IMR-90 (cell line): Measurements from ENCODE around the gene LLGL1. TPM values are rescaled to one million over a fixed set of nuclear protein-coding genes. Genes with fewer than 3 reads are reported as not detected.
A peak's percentile ranks its signal among the peaks of the same experiment; 100 is the strongest.

Experiments
- ATAC-seq: fragments of 200-7000 bp; cut with Tn5 transposase; 2 replicates; pipeline ENCODE4 v1.9.1; 2020; ENCODE audit warnings: low read depth, mild to moderate bottlenecking, moderate library complexity
- BruUV-seq: library from RNA; stranded (reverse); fragments of 400-500 nt; replicated peaks from 2 replicates; lab custom pipeline; 2021; lab: Mats Ljungman, UMichigan
- CTCF ChIA-PET: fragments of 300-600 bp; formaldehyde crosslinking; extraction: SDS; loops from one replicate; lab custom pipeline; 2021; ENCODE audit warnings: antibody characterized with exemption; lab: Yijun Ruan, JAX
- POLR2A ChIA-PET: fragments of 300-600 bp; sonication (Branson Sonifier 250); formaldehyde crosslinking; loops from one replicate; lab custom pipeline; 2022; ENCODE audit warnings: antibody characterized with exemption; ENCODE audit not compliant: unreplicated experiment; lab: Charles Lee
- DNase-seq: peaks from one replicate; pipeline ENCODE4 v3.0.0; 2013
- H2AFZ ChIP-seq: replicated peaks from 2 replicates; pipeline ENCODE3; 2013; ENCODE audit warnings: low read length, mild to moderate bottlenecking; ENCODE audit not compliant: poor library complexity
- H2AK5ac ChIP-seq: 2 replicates; pipeline ENCODE4 v1.6.1; 2013; ENCODE audit warnings: low read depth, low read length, inconsistent platforms
- H2AK9ac ChIP-seq: replicated peaks from 2 replicates; pipeline ENCODE3; 2013; ENCODE audit warnings: mild to moderate bottlenecking, low read depth, low read length, moderate library complexity; ENCODE audit not compliant: poor library complexity
- H2BK120ac ChIP-seq: 2 replicates; pipeline ENCODE4 v1.6.1; 2013; ENCODE audit warnings: low read depth, low read length, inconsistent platforms
- H2BK15ac ChIP-seq: 3 replicates; pipeline ENCODE4 v1.6.1; 2013; ENCODE audit warnings: low read depth, low read length, inconsistent platforms
- H2BK20ac ChIP-seq: 2 replicates; pipeline ENCODE4 v1.6.1; 2013; ENCODE audit warnings: low read depth, mild to moderate bottlenecking, inconsistent platforms, low read length, moderate library complexity
- H2BK5ac ChIP-seq: 2 replicates; pipeline ENCODE4 v1.6.1; 2013; ENCODE audit warnings: mild to moderate bottlenecking, low read depth, low read length, inconsistent platforms; ENCODE audit not compliant: poor library complexity, severe bottlenecking
- H3K14ac ChIP-seq: replicated peaks from 2 replicates; pipeline ENCODE4 v1.6.1; 2013; ENCODE audit warnings: low read depth, low read length, inconsistent platforms
- H3K18ac ChIP-seq: 2 replicates; pipeline ENCODE4 v1.6.1; 2013; ENCODE audit warnings: low read depth, low read length, control low read depth
- H3K23ac ChIP-seq: 2 replicates; pipeline ENCODE4 v1.6.1; 2013; ENCODE audit warnings: low read depth, low read length, inconsistent platforms
- H3K27ac ChIP-seq: 2 replicates; pipeline ENCODE4 v1.5.1; 2013; ENCODE audit warnings: mild to moderate bottlenecking, control low read depth, low read length; ENCODE audit not compliant: insufficient read depth
- H3K27me3 ChIP-seq: 2 replicates; pipeline ENCODE4 v1.6.1; 2013; ENCODE audit warnings: low read length; ENCODE audit not compliant: control insufficient read depth, insufficient read depth
- H3K36me3 ChIP-seq: 2 replicates; pipeline ENCODE4 v1.6.1; 2013; ENCODE audit warnings: low read length, mixed read lengths; ENCODE audit not compliant: control insufficient read depth, insufficient read depth
- H3K4ac ChIP-seq: 2 replicates; pipeline ENCODE4 v1.6.1; 2013; ENCODE audit warnings: low read depth, low read length, inconsistent platforms
- H3K4me1 ChIP-seq: 2 replicates; pipeline ENCODE4 v1.6.1; 2013; ENCODE audit warnings: low read length, mixed read lengths; ENCODE audit not compliant: control insufficient read depth, insufficient read depth
- H3K4me2 ChIP-seq: 2 replicates; pipeline ENCODE4 v1.6.1; 2013; ENCODE audit warnings: low read depth, mild to moderate bottlenecking, control low read depth, low read length, moderate library complexity
- H3K4me3 ChIP-seq: 2 replicates; pipeline ENCODE4 v1.5.1; 2013; ENCODE audit warnings: low read depth, mild to moderate bottlenecking, control low read depth, low read length, moderate library complexity; ENCODE audit not compliant: insufficient read depth
- H3K56ac ChIP-seq: 2 replicates; pipeline ENCODE4 v1.6.1; 2013; ENCODE audit warnings: low read length, inconsistent platforms; ENCODE audit not compliant: insufficient read depth; ENCODE audit errors: extremely low read depth
- H3K79me1 ChIP-seq, 2 experiments: 2 replicates each; pipeline ENCODE4 v1.6.1; 2013; ENCODE audit warnings: low read length in 2 of 2, inconsistent platforms in 1 of 2, low read depth in 1 of 2
- H3K9ac ChIP-seq: 2 replicates; pipeline ENCODE4 v1.6.1; 2013; ENCODE audit warnings: low read depth, low read length, control low read depth
- H3K9me1 ChIP-seq: 2 replicates; pipeline ENCODE4 v1.6.1; 2013; ENCODE audit warnings: low read length, inconsistent platforms; ENCODE audit not compliant: insufficient read depth
- H3K9me3 ChIP-seq: 2 replicates; pipeline ENCODE4 v1.6.1; 2013; ENCODE audit warnings: low read length; ENCODE audit not compliant: control insufficient read depth, insufficient read depth
- H4K20me1 ChIP-seq: 2 replicates; pipeline ENCODE4 v1.6.1; 2013; ENCODE audit warnings: low read length, inconsistent platforms; ENCODE audit not compliant: insufficient read depth
- H4K5ac ChIP-seq: 2 replicates; pipeline ENCODE4 v1.6.1; 2013; ENCODE audit warnings: mild to moderate bottlenecking, low read depth, low read length, control low read depth
- H4K8ac ChIP-seq, 2 experiments: 2 replicates each; pipeline ENCODE4 v1.6.1; 2013; ENCODE audit warnings: low read depth in 2 of 2, low read length in 2 of 2, control low read depth in 1 of 2, inconsistent platforms in 1 of 2
- H4K91ac ChIP-seq: 2 replicates; pipeline ENCODE4 v1.6.1; 2013; ENCODE audit warnings: low read depth, low read length, inconsistent platforms; ENCODE audit not compliant: insufficient read depth
- FOS ChIP-seq: fragments of 150-350 bp; IDR thresholded peaks from 2 replicates; pipeline ENCODE4 v1.6.1; 2016; ENCODE audit warnings: low read depth, low read length
- NFE2L2 ChIP-seq: fragments of 150-350 bp; IDR thresholded peaks from 2 replicates; pipeline ENCODE4 v1.6.1; 2016; ENCODE audit warnings: low read depth, mild to moderate bottlenecking, low read length
- POLR2A ChIP-seq: IDR thresholded peaks from 2 replicates; pipeline ENCODE4 v1.6.1; 2012; ENCODE audit warnings: mild to moderate bottlenecking, low read depth, low read length
- RAD21 ChIP-seq: IDR thresholded peaks from 2 replicates; pipeline ENCODE4 v1.6.1; 2012; ENCODE audit warnings: low read length, improper control_type of control experiment
- RCOR1 ChIP-seq: IDR thresholded peaks from 2 replicates; pipeline ENCODE4 v1.6.1; 2012; ENCODE audit warnings: mild to moderate bottlenecking, low read length, improper control_type of control experiment; ENCODE audit not compliant: insufficient replicate concordance
- RFX5 ChIP-seq: IDR thresholded peaks from 2 replicates; pipeline ENCODE4 v1.8.0; 2012; ENCODE audit warnings: low read depth, mild to moderate bottlenecking, low read length, moderate library complexity
- WGBS, 2 experiments: methylation state at CpG; one replicate each; pipeline versions ENCODE4 v1.1.5 to v1.1.7; 2013; ENCODE audit warnings: missing lambda C conversion rate in 2 of 2; ENCODE audit not compliant: insufficient read length in 1 of 2; ENCODE audit errors: extremely low coverage in 2 of 2; 5-methylcytosine and 5-hydroxymethylcytosine counted together
- dilution Hi-C: fragments of 300-500 bp; cut with HindIII; formaldehyde crosslinking; loops from one replicate; pipeline ENCODE4 v1.14.3; 2018; ENCODE audit warnings: low sequenced_read_pairs; ENCODE audit not compliant: unreplicated experiment
- in situ Hi-C: fragments of 300-500 bp; cut with MboI; formaldehyde crosslinking; loops from 3 replicates; pipeline ENCODE4 v1.14.3; 2019; ENCODE audit warnings: low sequenced_read_pairs, inconsistent platforms, mixed read lengths
- intact Hi-C: fragments of 100-400 bp; cut with micrococcal nuclease; formaldehyde crosslinking; loops from 2 replicates; pipeline ENCODE4 v1.10.0; 2022
- polyA plus RNA-seq, 3 experiments: library from polyadenylated mRNA; depleted of rRNA; stranded (reverse); fragments of >200 nt; gene quantifications; 2 replicates each; pipeline ENCODE4 v1.2.3, GENCODE V29; 2012; ENCODE audit warnings: low replicate concordance in 1 of 3
- total RNA-seq: library from RNA; depleted of rRNA; stranded (reverse); fragments of >200 nt; gene quantifications from 2 replicates; pipeline ENCODE4 v1.2.3, GENCODE V29; 2012
- TF ChIP-seq, protein P1 (sequence below): conservative IDR thresholded peaks from 2 replicates; pipeline ENCODE4 v1.5.1; 2012; ENCODE audit warnings: mild to moderate bottlenecking, low read depth, low read length, improper control_type of control experiment
- TF ChIP-seq, protein P2 (sequence below): fragments of 150-350 bp; IDR thresholded peaks from 2 replicates; pipeline ENCODE4 v1.6.1; 2017; ENCODE audit warnings: mild to moderate bottlenecking, antibody characterized with exemption, low read length, low read depth

The LLGL1 gene
- total and polyA plus RNA-seq, 2 of the 4 experiments (the other 2 are of a cell fraction) = 40.1 to 52.9 TPM

DNA sequence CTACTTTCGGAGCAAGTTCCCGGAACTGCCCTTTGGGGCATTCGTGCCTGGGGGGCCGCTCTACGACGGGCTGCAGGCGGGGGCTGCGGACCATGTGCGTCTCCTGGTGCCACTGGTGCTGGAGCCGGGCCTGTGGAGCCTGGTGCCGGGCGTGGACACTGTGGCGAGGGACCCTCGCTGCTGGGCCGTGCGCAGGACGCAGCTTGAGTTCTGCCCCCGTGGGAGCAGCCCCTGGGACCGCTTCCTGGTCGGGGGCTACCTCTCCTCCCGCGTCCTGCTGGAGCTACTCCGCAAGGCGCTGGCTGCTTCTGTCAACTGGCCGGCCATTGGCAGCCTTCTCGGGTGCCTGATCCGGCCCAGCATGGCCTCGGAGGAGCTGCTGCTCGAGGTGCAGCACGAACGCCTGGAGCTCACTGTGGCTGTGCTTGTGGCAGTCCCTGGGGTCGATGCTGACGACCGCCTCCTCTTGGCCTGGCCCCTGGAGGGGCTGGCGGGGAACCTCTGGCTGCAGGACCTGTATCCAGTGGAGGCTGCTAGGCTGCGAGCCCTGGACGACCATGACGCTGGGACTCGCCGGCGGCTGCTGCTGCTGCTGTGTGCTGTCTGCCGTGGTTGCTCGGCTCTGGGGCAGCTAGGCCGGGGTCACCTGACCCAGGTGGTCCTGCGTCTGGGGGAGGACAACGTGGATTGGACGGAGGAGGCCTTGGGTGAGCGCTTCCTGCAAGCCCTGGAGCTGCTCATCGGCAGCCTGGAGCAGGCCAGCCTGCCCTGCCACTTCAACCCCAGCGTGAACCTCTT lies 38.6 kb downstream of the LLGL1 start (continued):
- no peak for TF ChIP-seq RCOR1

DNA sequence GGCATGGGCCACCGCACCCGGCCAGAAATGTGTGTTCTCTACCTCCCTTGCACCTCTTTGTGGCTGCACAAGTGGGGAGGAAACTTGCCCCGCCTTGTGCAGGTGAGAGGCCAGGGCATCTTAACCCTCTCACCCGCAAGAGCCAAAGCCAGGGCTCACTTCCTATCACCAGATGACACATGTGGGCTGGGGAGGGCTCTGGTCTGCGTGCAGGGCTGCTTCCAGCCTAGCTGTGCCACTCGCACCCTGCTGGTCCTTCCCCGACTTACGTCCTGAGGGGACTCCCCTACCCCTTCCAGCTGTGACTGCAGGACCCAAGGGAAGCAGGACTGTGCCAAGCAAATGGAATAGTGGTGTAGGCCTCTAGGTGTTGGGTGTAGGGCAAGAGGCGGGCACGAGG lies 41.9 kb downstream of the LLGL1 start:
- H3K18ac ChIP-seq = no peak overlapping the region
- H3K36me3 ChIP-seq = peaks cover 26% of the 10 kb centered on the region
- DNase-seq (no peak), ATAC-seq (no peak)
- intact Hi-C loops = no loop called here
- dilution Hi-C loops = no loop called here
- no peak overlapping the region for H3K27ac ChIP-seq
- 0 out of 2 replicates have a peak overlapping the region, but pooled peaks have one; percentile 44 for H3K14ac ChIP-seq
- no peak overlapping the region for H2BK20ac ChIP-seq
- H3K4ac ChIP-seq = no peak overlapping the region
- H3K27me3 ChIP-seq = no peaks in the 10 kb centered on the region
- H3K4me2 ChIP-seq = no peak overlapping the region
- H3K79me1 ChIP-seq = peaks cover 3 to 44% of the 10 kb centered on the region in 2 experiments; a peak in 3 of 4 replicates
- no TSS peak for BruUV-seq
- ChIA-PET POLR2A (no interaction called here), CTCF (no interaction called here)
- H3K4me1 ChIP-seq = peaks cover 13% of the 10 kb centered on the region
- in situ Hi-C loops = no loop called here
- no peak overlapping the region for H2BK120ac ChIP-seq
- H2AFZ ChIP-seq = no peak overlapping the region
- no peak overlapping the region for H3K23ac ChIP-seq
- no peak overlapping the region for H4K5ac ChIP-seq
- TF ChIP-seq RAD21 = no peak
- TF ChIP-seq RCOR1 = no peak
- no peak for TF ChIP-seq POLR2A
- TF ChIP-seq, protein P1, sequence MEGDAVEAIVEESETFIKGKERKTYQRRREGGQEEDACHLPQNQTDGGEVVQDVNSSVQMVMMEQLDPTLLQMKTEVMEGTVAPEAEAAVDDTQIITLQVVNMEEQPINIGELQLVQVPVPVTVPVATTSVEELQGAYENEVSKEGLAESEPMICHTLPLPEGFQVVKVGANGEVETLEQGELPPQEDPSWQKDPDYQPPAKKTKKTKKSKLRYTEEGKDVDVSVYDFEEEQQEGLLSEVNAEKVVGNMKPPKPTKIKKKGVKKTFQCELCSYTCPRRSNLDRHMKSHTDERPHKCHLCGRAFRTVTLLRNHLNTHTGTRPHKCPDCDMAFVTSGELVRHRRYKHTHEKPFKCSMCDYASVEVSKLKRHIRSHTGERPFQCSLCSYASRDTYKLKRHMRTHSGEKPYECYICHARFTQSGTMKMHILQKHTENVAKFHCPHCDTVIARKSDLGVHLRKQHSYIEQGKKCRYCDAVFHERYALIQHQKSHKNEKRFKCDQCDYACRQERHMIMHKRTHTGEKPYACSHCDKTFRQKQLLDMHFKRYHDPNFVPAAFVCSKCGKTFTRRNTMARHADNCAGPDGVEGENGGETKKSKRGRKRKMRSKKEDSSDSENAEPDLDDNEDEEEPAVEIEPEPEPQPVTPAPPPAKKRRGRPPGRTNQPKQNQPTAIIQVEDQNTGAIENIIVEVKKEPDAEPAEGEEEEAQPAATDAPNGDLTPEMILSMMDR = no peak
- TF ChIP-seq, protein P2, sequence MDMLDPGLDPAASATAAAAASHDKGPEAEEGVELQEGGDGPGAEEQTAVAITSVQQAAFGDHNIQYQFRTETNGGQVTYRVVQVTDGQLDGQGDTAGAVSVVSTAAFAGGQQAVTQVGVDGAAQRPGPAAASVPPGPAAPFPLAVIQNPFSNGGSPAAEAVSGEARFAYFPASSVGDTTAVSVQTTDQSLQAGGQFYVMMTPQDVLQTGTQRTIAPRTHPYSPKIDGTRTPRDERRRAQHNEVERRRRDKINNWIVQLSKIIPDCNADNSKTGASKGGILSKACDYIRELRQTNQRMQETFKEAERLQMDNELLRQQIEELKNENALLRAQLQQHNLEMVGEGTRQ = no peak
- no peak for TF ChIP-seq FOS
- no peak for TF ChIP-seq NFE2L2
- TF ChIP-seq RFX5 = no peak
- no peak overlapping the region; a peak in 1 of 4 replicates for H4K8ac ChIP-seq
- H2BK5ac ChIP-seq = no peak overlapping the region
- no peak overlapping the region for H3K4me3 ChIP-seq
- peak overlapping the region; percentile 86 for H2AK9ac ChIP-seq
- no peak overlapping the region for H2BK15ac ChIP-seq
- no peaks in the 10 kb centered on the region for H3K9me3 ChIP-seq
- H4K91ac ChIP-seq = no peak overlapping the region
- WGBS, 2 experiments = no CpG with 5 or more reads among the region's 10 CpGs
- peak overlapping the region; percentile 18; the same call in 1 of the 2 replicates for H2AK5ac ChIP-seq
- H3K9me1 ChIP-seq = peaks cover 22% of the 10 kb centered on the region
- H3K56ac ChIP-seq = no peak overlapping the region
- 0 out of 2 replicates have a peak, but pooled peaks cover 3% of the 10 kb centered on the region for H4K20me1 ChIP-seq
- no peak overlapping the region for H3K9ac ChIP-seq
